HG02970 (cell line): Measurements from ENCODE around the gene KDM2B.
"Not testable (repeated sequence)": the region's sequence is repeated elsewhere in the genome, so short reads cannot be mapped to it uniquely, and the experiment has no call there.

Experiments used
- ATAC-seq: cut with Tn5 transposase; IDR thresholded peaks from one replicate; pipeline ENCODE4 v1.9.1; 2021; ENCODE audit warnings: mild to moderate bottlenecking, moderate library complexity, moderate number of reproducible peaks; ENCODE audit not compliant: unreplicated experiment, low FRiP score

Gene KDM2B

GRCh38 chr12:121400332-121401139 is 180.3 kb downstream of the KDM2B start:
- ATAC-seq, result peak; percentile 27

- peak; percentile 96 for ATAC-seq
These were observed 181.2 kb downstream of the KDM2B start, which contains the start of gene RNF34 for GRCh38 chr12:121399391-121400331. Gene RNF34, plus strand, starts transcription at chr12:121400118. Its CDS starts 95 bp downstream, at chr12:121400213.

- no peak for ATAC-seq
These were observed 182.5 kb downstream of the KDM2B start for GRCh38 chr12:121398355-121398754.

- ATAC-seq, result no peak
These were observed 183.3 kb downstream of the KDM2B start for GRCh38 chr12:121397521-121397920.

- no peak for ATAC-seq
These were observed 188.5 kb downstream of the KDM2B start for GRCh38 chr12:121392325-121392716.

- no peak for ATAC-seq
These were observed 189.1 kb downstream of the KDM2B start for GRCh38 chr12:121391619-121392324.

GRCh38 chr12:121390856-121391255 is 190.0 kb downstream of the KDM2B start:
- no peak for ATAC-seq

- no peak for ATAC-seq
These were observed 192.3 kb downstream of the KDM2B start for GRCh38 chr12:121388421-121388981.

- not testable (repeated sequence) for ATAC-seq
These were observed 195.9 kb downstream of the KDM2B start for GRCh38 chr12:121384891-121385290.

- no peak for ATAC-seq
These were observed 197.2 kb downstream of the KDM2B start for GRCh38 chr12:121383601-121384021.

GRCh38 chr12:121379945-121380344 is 200.9 kb downstream of the KDM2B start:
- ATAC-seq, result no peak
